Peyer's patch (tissue), 4 donors: ENCODE results near the gene COL26A1.

Experiments used
- CTCF ChIP-seq, 6 experiments: fragments of 450-650 bp in 4 of 6; fragments of 200-600 bp in 2 of 6; sonication (generic) in 1 of 6; IDR thresholded peaks; one replicate each; pipeline ENCODE4 v1.5.1; 2017 to 2019; ENCODE audit warnings: antibody characterized with exemption in 6 of 6, mild to moderate bottlenecking in 3 of 6, moderate library complexity in 1 of 6
- POLR2A ChIP-seq, 2 donors: fragments of 450-650 bp; IDR thresholded peaks; one replicate each; pipeline ENCODE4 v1.5.1; 2017; ENCODE audit warnings: antibody characterized with exemption in 2 of 2, mild to moderate bottlenecking in 2 of 2, moderate library complexity in 2 of 2

- peak; percentile 76 to 94 (median 90) for TF ChIP-seq CTCF (IDR thresholded peaks at IDR 0.05)
- no peak for TF ChIP-seq POLR2A (IDR thresholded peaks at IDR 0.05)
Measured at GRCh38 chr7:101542527-101543241, 180.0 kb downstream of the COL26A1 start.
